Measurements from ENCODE around the gene LYRM4. TPM values are rescaled to one million over a fixed set of nuclear protein-coding genes. Genes with fewer than 3 reads are reported as not detected.
"Not testable (repeated sequence)": the region's sequence is repeated elsewhere in the genome, so short reads cannot be mapped to it uniquely, and the experiment has no call there.

Gene LYRM4
- total RNA-seq, 2 experiments from 2014 or later = 28.9 to 29.8 TPM

GRCh38 chr6:5125152-5126006 lies 135.4 kb downstream of the LYRM4 start:
- no peak for ATAC-seq
- H3K9me3 Mint-ChIP-seq (ENCODE audit: insufficient read depth) = no peaks in the 10 kb centered on the region
- CTCF ChIA-PET = no interaction called here

GRCh38 chr6:5124526-5124925 lies 136.2 kb downstream of the LYRM4 start:
- Mint-ChIP-seq H3K9me3 (ENCODE audit: insufficient read depth) (no peaks in the 10 kb centered on the region), H3K4me1 (ENCODE audit: low read depth) (no peaks in the 10 kb centered on the region), H3K27me3 (ENCODE audit: low read depth) (no peaks in the 10 kb centered on the region), H3K36me3 (ENCODE audit: low read depth) (no peaks in the 10 kb centered on the region), H3K27ac (no peak overlapping the region), H3K4me3 (no peak overlapping the region)
- ATAC-seq (no peak), DNase-seq (no peak)
- POLR2A ChIA-PET = no interaction called here
- CTCF ChIA-PET = no interaction called here

More at GRCh38 chr6:5125152-5126006, 135.4 kb downstream of the LYRM4 start:
- Mint-ChIP-seq H3K36me3 (ENCODE audit: low read depth) (no peaks in the 10 kb centered on the region), H3K27ac (no peak overlapping the region), H3K4me1 (ENCODE audit: low read depth) (no peaks in the 10 kb centered on the region), H3K27me3 (ENCODE audit: low read depth) (no peaks in the 10 kb centered on the region), H3K4me3 (no peak overlapping the region)
- no peak for DNase-seq
- POLR2A ChIA-PET = no interaction called here

GRCh38 chr6:5123296-5124143 lies 137.2 kb downstream of the LYRM4 start:
- POLR2A ChIA-PET = no interaction called here

GRCh38 chr6:5122504-5123112 lies 138.1 kb downstream of the LYRM4 start:
- POLR2A ChIA-PET = no interaction called here
- no peak for DNase-seq
- no peaks in the 10 kb centered on the region for H3K27me3 Mint-ChIP-seq (ENCODE audit: low read depth)
- H3K4me3 Mint-ChIP-seq = no peak overlapping the region
- no peak for ATAC-seq
- CTCF ChIA-PET = no interaction called here
- no peak overlapping the region for H3K27ac Mint-ChIP-seq
- H3K36me3 Mint-ChIP-seq (ENCODE audit: low read depth) = no peaks in the 10 kb centered on the region
- H3K9me3 Mint-ChIP-seq (ENCODE audit: insufficient read depth) = no peaks in the 10 kb centered on the region
- H3K4me1 Mint-ChIP-seq (ENCODE audit: low read depth) = no peaks in the 10 kb centered on the region

More at GRCh38 chr6:5123296-5124143, 137.2 kb downstream of the LYRM4 start:
- no peak overlapping the region for H3K27ac Mint-ChIP-seq
- no peaks in the 10 kb centered on the region for H3K36me3 Mint-ChIP-seq (ENCODE audit: low read depth)
- H3K27me3 Mint-ChIP-seq (ENCODE audit: low read depth) = no peaks in the 10 kb centered on the region
- no peaks in the 10 kb centered on the region for H3K4me1 Mint-ChIP-seq (ENCODE audit: low read depth)
- DNase-seq (no peak), ATAC-seq (no peak)
- H3K4me3 Mint-ChIP-seq = no peak overlapping the region
- CTCF ChIA-PET = no interaction called here
- no peaks in the 10 kb centered on the region for H3K9me3 Mint-ChIP-seq (ENCODE audit: insufficient read depth)

GRCh38 chr6:5121956-5122355 lies 138.8 kb downstream of the LYRM4 start:
- no peak for DNase-seq
- ChIA-PET CTCF (no interaction called here), POLR2A (no interaction called here)
- Mint-ChIP-seq H3K27me3 (ENCODE audit: low read depth) (no peaks in the 10 kb centered on the region), H3K9me3 (ENCODE audit: insufficient read depth) (no peaks in the 10 kb centered on the region), H3K4me3 (no peak overlapping the region), H3K4me1 (ENCODE audit: low read depth) (no peaks in the 10 kb centered on the region), H3K36me3 (ENCODE audit: low read depth) (no peaks in the 10 kb centered on the region), H3K27ac (no peak overlapping the region)
- no peak for ATAC-seq

GRCh38 chr6:5121479-5121878 lies 139.3 kb downstream of the LYRM4 start:
- ChIA-PET POLR2A (no interaction called here), CTCF (no interaction called here)
- no peaks in the 10 kb centered on the region for H3K36me3 Mint-ChIP-seq (ENCODE audit: low read depth)
- ATAC-seq = no peak
- H3K27ac Mint-ChIP-seq = no peak overlapping the region
- no peak for DNase-seq
- H3K4me3 Mint-ChIP-seq = no peak overlapping the region
- H3K27me3 Mint-ChIP-seq (ENCODE audit: low read depth) = no peaks in the 10 kb centered on the region
- H3K9me3 Mint-ChIP-seq (ENCODE audit: insufficient read depth) = no peaks in the 10 kb centered on the region
- no peaks in the 10 kb centered on the region for H3K4me1 Mint-ChIP-seq (ENCODE audit: low read depth)

- H3K27ac Mint-ChIP-seq; H3K4me1 Mint-ChIP-seq (ENCODE audit: low read depth); CTCF ChIA-PET: not testable (repeated sequence)
These were observed 140.2 kb downstream of the LYRM4 start for GRCh38 chr6:5120543-5120942.

GRCh38 chr6:5120011-5120410 lies 140.7 kb downstream of the LYRM4 start:
- Mint-ChIP-seq H3K27ac (no peak overlapping the region), H3K27me3 (ENCODE audit: low read depth) (no peaks in the 10 kb centered on the region), H3K4me1 (ENCODE audit: low read depth) (no peaks in the 10 kb centered on the region), H3K9me3 (ENCODE audit: insufficient read depth) (no peaks in the 10 kb centered on the region), H3K4me3 (no peak overlapping the region), H3K36me3 (ENCODE audit: low read depth) (no peaks in the 10 kb centered on the region)
- POLR2A ChIA-PET = interaction anchor here (0.6 kb wide), 1 partner anchor 1619 kb away, joined by 3 read pairs; no protein-coding TSS in a partner anchor
- CTCF ChIA-PET = no interaction called here
- ATAC-seq = no peak
- DNase-seq = no peak

More at GRCh38 chr6:5120543-5120942, 140.2 kb downstream of the LYRM4 start:
- ATAC-seq; H3K9me3 Mint-ChIP-seq (ENCODE audit: insufficient read depth); H3K4me3 Mint-ChIP-seq; H3K36me3 Mint-ChIP-seq (ENCODE audit: low read depth); DNase-seq; H3K27me3 Mint-ChIP-seq (ENCODE audit: low read depth): not testable (repeated sequence)
- POLR2A ChIA-PET = interaction anchor here (0.6 kb wide), 1 partner anchor 1620 kb away, joined by 3 read pairs; no protein-coding TSS in a partner anchor

GRCh38 chr6:5119090-5119951 lies 141.4 kb downstream of the LYRM4 start:
- Mint-ChIP-seq H3K27me3 (ENCODE audit: low read depth) (no peaks in the 10 kb centered on the region), H3K27ac (no peak overlapping the region), H3K36me3 (ENCODE audit: low read depth) (no peaks in the 10 kb centered on the region), H3K4me3 (no peak overlapping the region), H3K4me1 (ENCODE audit: low read depth) (no peaks in the 10 kb centered on the region), H3K9me3 (ENCODE audit: insufficient read depth) (no peaks in the 10 kb centered on the region)
- DNase-seq (no peak), ATAC-seq (no peak)
- CTCF ChIA-PET = no interaction called here
- POLR2A ChIA-PET = no interaction called here

- no peaks in the 10 kb centered on the region for H3K36me3 Mint-ChIP-seq (ENCODE audit: low read depth)
- no peak for DNase-seq
- no peaks in the 10 kb centered on the region for H3K27me3 Mint-ChIP-seq (ENCODE audit: low read depth)
- no peaks in the 10 kb centered on the region for H3K4me1 Mint-ChIP-seq (ENCODE audit: low read depth)
- H3K27ac Mint-ChIP-seq = no peak overlapping the region
- no peak overlapping the region for H3K4me3 Mint-ChIP-seq
- ATAC-seq = no peak
- POLR2A ChIA-PET = no interaction called here
- no peaks in the 10 kb centered on the region for H3K9me3 Mint-ChIP-seq (ENCODE audit: insufficient read depth)
- CTCF ChIA-PET = no interaction called here
These were observed 144.3 kb downstream of the LYRM4 start for GRCh38 chr6:5116243-5116991.

- H3K4me3 Mint-ChIP-seq = no peak overlapping the region
- H3K36me3 Mint-ChIP-seq (ENCODE audit: low read depth) = no peaks in the 10 kb centered on the region
- DNase-seq (no peak), ATAC-seq (no peak)
- no peaks in the 10 kb centered on the region for H3K27me3 Mint-ChIP-seq (ENCODE audit: low read depth)
- H3K27ac Mint-ChIP-seq = no peak overlapping the region
- no peaks in the 10 kb centered on the region for H3K4me1 Mint-ChIP-seq (ENCODE audit: low read depth)
- no peaks in the 10 kb centered on the region for H3K9me3 Mint-ChIP-seq (ENCODE audit: insufficient read depth)
- POLR2A ChIA-PET = no interaction called here
- CTCF ChIA-PET = no interaction called here
These were observed 145.6 kb downstream of the LYRM4 start for GRCh38 chr6:5115168-5115567.

Measured in activated CD8-positive, alpha-beta T cell treated with anti-CD3 and anti-CD28 coated beads, Interleukin-2, amount 10 ng/mL, durations not matched to agents 7 days and 5 days (primary cell).